HS-27A (cell line): ENCODE data around the gene DUOX1.

Experiments
- DNase-seq: peaks from one replicate; pipeline ENCODE4 v3.0.0-alpha.2; 2012; ENCODE audit warnings: low read depth, missing footprints

DUOX1 gene

GRCh38 chr15:45187894-45188830 is 58.4 kb downstream of the DUOX1 start, which contains the start of gene SHF:
Gene SHF, minus strand, starts transcription at chr15:45187966. Its CDS starts 15 bp downstream, at chr15:45187951.
- DNase-seq: no peak

- DNase-seq: no peak
Measured at GRCh38 chr15:45197512-45197911, 67.7 kb downstream of the DUOX1 start.

GRCh38 chr15:45198337-45199135 is 68.7 kb downstream of the DUOX1 start:
- peak; percentile 94 for DNase-seq

GRCh38 chr15:45199136-45199810 is 69.5 kb downstream of the DUOX1 start:
- no peak for DNase-seq

- peak; percentile 96 for DNase-seq
Measured at GRCh38 chr15:45200001-45200798, 70.4 kb downstream of the DUOX1 start.

GRCh38 chr15:45200799-45201556 is 71.2 kb downstream of the DUOX1 start:
- peak; percentile 79 for DNase-seq

- no peak for DNase-seq
Measured at GRCh38 chr15:45201557-45201859, 71.7 kb downstream of the DUOX1 start.

- no peak for DNase-seq
Measured at GRCh38 chr15:45201869-45202268, 72.1 kb downstream of the DUOX1 start.

- DNase-seq: no peak
Measured at GRCh38 chr15:45203182-45203581, 73.4 kb downstream of the DUOX1 start.

GRCh38 chr15:45205192-45205591 is 75.4 kb downstream of the DUOX1 start:
- DNase-seq: peak; percentile 24

GRCh38 chr15:45212493-45212892 is 82.7 kb downstream of the DUOX1 start:
- no peak for DNase-seq
